Activated CD4-positive, alpha-beta memory T cell treated with anti-CD3 and anti-CD28 coated beads for 36 hours (primary cell): ENCODE data around the gene KLHDC10. TPM values are rescaled to one million over a fixed set of nuclear protein-coding genes. Genes with fewer than 3 reads are reported as not detected.
"Not testable (repeated sequence)": the region's sequence is repeated elsewhere in the genome, so short reads cannot be mapped to it uniquely, and the experiment has no call there.

ENCODE experiments used
- CTCF ChIA-PET: fragments of 350-600 bp; sonication (Branson Sonifier 250); formaldehyde crosslinking; loops from one replicate; lab custom pipeline; 2021; ENCODE audit warnings: antibody characterized with exemption, inconsistent platforms; lab: Charles Lee
- POLR2A ChIA-PET: fragments of 350-600 bp; sonication (Branson Sonifier 250); formaldehyde crosslinking; loops from one replicate; lab custom pipeline; 2021; ENCODE audit warnings: antibody characterized with exemption; lab: Charles Lee
- DNase-seq: peaks from one replicate; pipeline ENCODE4 v3.0.0-alpha.2; 2020
- H3K27ac Mint-ChIP-seq: one replicate; pipeline ENCODE4 v1.8.0; 2021; ENCODE audit warnings: mixed read lengths
- H3K27me3 Mint-ChIP-seq: one replicate; pipeline ENCODE4 v1.8.0; 2021; ENCODE audit warnings: mixed read lengths
- H3K36me3 Mint-ChIP-seq: one replicate; pipeline ENCODE4 v1.8.0; 2021; ENCODE audit warnings: mixed read lengths
- H3K4me1 Mint-ChIP-seq: one replicate; pipeline ENCODE4 v1.8.0; 2021; ENCODE audit warnings: low read depth, mixed read lengths
- H3K4me3 Mint-ChIP-seq: one replicate; pipeline ENCODE4 v1.8.0; 2021; ENCODE audit warnings: mild to moderate bottlenecking, mixed read lengths
- H3K9me3 Mint-ChIP-seq: one replicate; pipeline ENCODE4 v1.8.0; 2021; ENCODE audit warnings: mixed read lengths
- intact Hi-C: fragments of 100-400 bp; cut with micrococcal nuclease; formaldehyde crosslinking; loops from one replicate; pipeline ENCODE4 v1.15.1; 2023
- total RNA-seq, 2 experiments: library from RNA; stranded (reverse); gene quantifications; one replicate each; pipeline ENCODE4 v1.2.3, GENCODE V29; 2021

The KLHDC10 gene
- total RNA-seq, 2 experiments from 2014 or later: 16.4 to 16.8 TPM

DNA sequence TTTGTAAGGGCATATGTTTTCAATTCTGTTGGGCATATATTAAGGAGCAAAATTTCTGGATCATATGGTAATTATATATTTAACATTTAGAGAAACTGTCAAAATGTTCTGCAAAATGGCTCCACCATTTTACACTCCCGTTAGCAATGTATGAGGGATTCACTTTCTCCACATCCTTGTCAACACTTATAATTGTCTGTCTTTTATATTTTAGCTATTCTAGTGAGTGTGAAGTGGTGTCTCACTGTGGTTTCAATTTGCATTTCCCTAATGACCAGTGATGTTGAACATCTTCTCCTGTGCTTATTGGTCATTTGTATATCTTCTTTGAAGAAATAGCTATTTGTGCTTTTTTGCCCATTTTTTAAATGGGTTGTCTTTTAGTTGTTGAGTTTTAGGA lies 8.1 kb upstream of the KLHDC10 start:
- ChIA-PET POLR2A (no interaction called here), CTCF (interaction anchor here (0.6 to 1.8 kb wide), 7 partner anchors 10 to 770 kb away, joined by 3 to 8 read pairs (median 3); partner anchors contain the start of genes TMEM209 and ZC3HC1)
- Mint-ChIP-seq H3K27me3 (peaks cover 5% of the 10 kb centered on the region), H3K36me3 (no peaks in the 10 kb centered on the region), H3K27ac (no peak overlapping the region), H3K9me3 (no peaks in the 10 kb centered on the region), H3K4me3 (no peak overlapping the region), H3K4me1 (no peaks in the 10 kb centered on the region)
- DNase-seq: no peak
- intact Hi-C loops: loop anchor here (2.0 kb wide), 1 partner anchor 771 kb away; no protein-coding TSS in a partner anchor

DNA sequence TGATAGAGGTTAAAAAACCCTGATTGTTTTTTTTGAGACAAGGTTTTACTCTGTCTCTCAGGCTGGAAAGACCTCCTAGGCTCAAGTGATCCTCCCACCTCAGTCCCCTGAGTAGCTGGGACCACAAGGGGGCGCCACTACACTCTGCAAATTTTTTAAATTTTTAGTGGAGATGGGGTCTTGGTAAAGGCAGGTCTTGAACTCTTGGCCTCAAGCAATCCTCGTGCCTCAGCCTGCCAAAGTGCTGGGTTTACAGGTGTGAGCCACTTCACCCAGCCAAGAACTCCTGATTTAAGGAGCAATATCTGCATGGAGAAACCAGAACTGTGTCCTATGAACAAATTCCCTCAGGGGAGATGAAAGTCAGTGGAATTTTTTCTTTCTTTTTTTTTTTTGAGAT lies 7.3 kb upstream of the KLHDC10 start:
- Mint-ChIP-seq H3K9me3 (no peaks in the 10 kb centered on the region), H3K36me3 (no peaks in the 10 kb centered on the region), H3K4me1 (no peaks in the 10 kb centered on the region), H3K27ac (no peak overlapping the region), H3K27me3 (peaks cover 5% of the 10 kb centered on the region), H3K4me3 (no peak overlapping the region)
- ChIA-PET POLR2A (no interaction called here), CTCF (interaction anchor here (0.6 to 1.8 kb wide), 9 partner anchors 9 to 769 kb away, joined by 3 to 8 read pairs (median 3); partner anchors contain the start of genes TMEM209 and ZC3HC1)
- intact Hi-C loops: loop anchor here (1.0 to 2.0 kb wide), 2 partner anchors 695 to 770 kb away; no protein-coding TSS in a partner anchor
- DNase-seq: peak; percentile 83

DNA sequence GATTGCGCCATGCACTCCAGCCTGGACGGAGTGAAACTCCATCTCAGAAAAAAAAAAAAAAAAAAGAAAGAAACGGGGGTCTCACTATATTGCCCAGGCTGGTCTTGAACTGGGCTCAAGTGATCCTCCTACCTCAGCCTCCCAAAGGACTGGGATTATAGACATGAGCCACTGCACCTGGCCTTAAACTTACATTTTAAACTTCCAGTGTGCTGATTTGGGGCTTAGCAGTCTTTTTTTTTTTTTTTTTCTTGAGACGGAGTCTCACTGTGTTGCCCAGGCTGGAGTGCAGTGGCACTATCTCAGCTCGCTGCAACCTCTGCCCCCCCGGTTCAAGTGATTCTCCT lies 5.8 kb upstream of the KLHDC10 start:
- intact Hi-C loops, DNase-seq, H3K27ac Mint-ChIP-seq, H3K4me1 Mint-ChIP-seq, H3K4me3 Mint-ChIP-seq, POLR2A ChIA-PET, CTCF ChIA-PET, H3K9me3 Mint-ChIP-seq, H3K36me3 Mint-ChIP-seq, H3K27me3 Mint-ChIP-seq: not testable (repeated sequence)

DNA sequence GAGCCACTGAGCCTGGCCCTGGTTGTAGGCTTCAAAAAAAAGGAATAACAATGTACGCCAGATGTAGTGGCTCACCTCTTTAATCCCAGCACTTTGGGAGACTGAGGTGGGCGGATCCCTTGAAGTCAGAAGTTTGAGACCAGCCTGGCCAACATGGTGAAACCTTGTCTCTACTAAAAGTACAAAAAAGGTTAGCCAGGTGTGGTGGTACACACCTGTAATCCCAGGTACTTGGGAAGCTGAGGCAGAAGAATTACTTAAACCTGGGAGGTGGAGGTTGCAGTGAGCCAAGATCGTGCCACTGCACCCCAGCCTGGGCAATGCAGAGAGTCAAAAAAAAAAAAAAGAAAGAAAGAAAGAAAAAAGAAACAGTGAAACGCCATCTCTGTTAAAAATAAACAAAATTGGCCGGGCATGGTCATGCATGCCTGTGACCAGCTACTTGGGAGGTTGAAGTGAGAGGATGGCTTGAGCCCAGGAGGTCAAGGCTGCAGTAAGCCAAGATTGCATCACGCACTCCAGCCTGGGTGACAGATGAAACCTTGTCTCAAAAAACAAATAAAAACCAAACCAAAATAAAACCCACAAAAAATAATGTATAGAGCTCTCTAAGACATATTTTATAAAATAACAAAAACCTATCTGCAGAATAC lies 4.7 kb upstream of the KLHDC10 start:
- Mint-ChIP-seq H3K4me3 (no peak overlapping the region), H3K9me3 (no peaks in the 10 kb centered on the region), H3K27ac (no peak overlapping the region), H3K36me3 (no peaks in the 10 kb centered on the region), H3K27me3 (peaks cover 5% of the 10 kb centered on the region), H3K4me1 (peaks cover 7% of the 10 kb centered on the region)
- no peak for DNase-seq
- ChIA-PET CTCF (interaction anchor here (0.6 kb wide), 1 partner anchor 520 kb away, joined by 3 read pairs; no protein-coding TSS in a partner anchor), POLR2A (no interaction called here)
- intact Hi-C loops: no loop called here

DNA sequence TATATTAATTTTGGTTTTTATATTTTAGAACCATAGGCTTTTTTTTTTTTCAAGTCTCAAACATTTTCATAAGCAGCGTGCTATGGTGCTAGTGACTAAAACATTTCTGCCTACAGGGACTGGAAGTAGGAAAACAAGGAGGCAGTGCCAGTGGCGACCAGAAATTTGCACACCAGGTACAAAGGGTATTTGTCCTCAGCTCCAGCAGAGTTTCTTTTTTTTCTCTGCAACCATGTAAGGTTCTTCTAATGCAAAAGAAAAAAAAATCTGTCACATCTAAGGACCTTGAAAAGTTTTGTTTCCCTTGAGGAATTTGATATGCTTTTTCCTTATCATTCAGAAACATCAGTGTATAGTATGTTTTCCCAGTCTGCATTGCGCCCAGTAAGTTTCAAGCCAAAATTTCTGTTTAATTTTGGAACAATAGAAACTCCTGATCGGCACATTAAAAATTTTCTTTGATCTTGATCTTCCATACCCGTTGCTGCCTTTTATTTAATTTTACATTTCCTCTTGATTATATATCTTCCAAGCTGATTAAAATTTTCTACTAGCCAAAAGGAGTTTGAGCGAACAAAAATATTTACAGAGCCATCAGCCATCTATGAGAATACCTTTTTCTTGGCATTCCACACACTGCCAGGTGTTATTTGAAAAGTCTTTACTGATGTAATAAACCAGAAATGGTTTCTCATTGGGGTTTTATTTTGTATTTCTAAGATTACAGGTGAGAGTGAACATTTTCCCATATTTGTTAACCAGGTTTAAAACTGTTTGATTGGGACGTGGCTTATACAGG lies 956 bp upstream of the KLHDC10 start:
- no peak for DNase-seq
- ChIA-PET POLR2A (interaction anchor here (0.6 to 1.9 kb wide), 5 partner anchors 10 to 599 kb away, joined by 3 to 7 read pairs (median 4); partner anchors contain the start of genes COPG2 and TMEM209), CTCF (interaction anchor here (0.7 to 4.0 kb wide), 8 partner anchors 13 to 762 kb away, joined by 3 to 34 read pairs (median 4); no protein-coding TSS in a partner anchor)
- Mint-ChIP-seq H3K9me3 (no peaks in the 10 kb centered on the region), H3K27ac (no peak overlapping the region), H3K27me3 (no peaks in the 10 kb centered on the region), H3K4me3 (peak overlapping the region; percentile 75), H3K4me1 (peaks cover 31% of the 10 kb centered on the region), H3K36me3 (no peaks in the 10 kb centered on the region)
- intact Hi-C loops: loop anchor here (2.0 kb wide), 1 partner anchor 371 kb away; the partner anchor contains the start of gene CEP41

DNA sequence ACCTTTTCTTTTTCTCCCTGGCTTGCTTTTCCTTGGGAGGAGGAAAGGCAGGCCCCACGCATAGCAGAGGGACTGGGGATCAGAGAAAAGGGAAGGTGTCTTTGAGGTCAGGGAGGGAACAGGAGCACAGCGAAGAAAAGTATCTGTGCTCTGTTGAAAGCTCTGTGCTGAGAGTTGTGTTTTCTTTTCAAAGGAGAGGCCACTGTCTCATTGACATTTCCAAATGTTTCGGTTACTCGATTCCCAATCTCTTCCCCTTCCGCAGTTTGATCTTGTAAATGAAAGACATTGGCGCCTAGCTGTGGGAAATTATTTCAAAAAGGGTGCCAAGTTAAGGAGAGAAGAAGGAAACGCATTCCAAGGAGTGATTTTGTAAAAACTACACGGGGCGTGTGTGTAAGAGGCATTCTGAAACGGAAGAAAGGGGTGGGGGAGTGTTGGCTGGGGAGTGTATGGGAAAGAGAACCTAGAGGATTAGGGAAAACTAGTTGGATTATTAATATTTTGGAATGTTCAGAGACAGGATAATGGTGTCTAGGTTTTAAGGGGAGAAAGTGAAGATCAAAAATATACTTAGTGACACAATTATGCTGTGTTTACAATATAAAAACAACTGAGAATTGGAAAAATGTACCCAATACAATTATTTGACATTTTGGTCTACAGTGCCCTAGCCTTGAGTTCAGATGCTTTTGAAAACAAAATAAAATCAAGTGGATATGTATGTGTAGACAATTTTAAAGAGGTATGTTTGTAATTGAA lies 708 bp downstream of the KLHDC10 start:
- no peak for DNase-seq
- H3K4me3 Mint-ChIP-seq: peak overlapping the region; percentile 75
- H3K36me3 Mint-ChIP-seq: no peaks in the 10 kb centered on the region
- CTCF ChIA-PET: interaction anchor here (0.7 to 4.0 kb wide), 17 partner anchors 11 to 760 kb away, joined by 3 to 34 read pairs (median 6); partner anchors contain the start of gene TMEM209
- H3K9me3 Mint-ChIP-seq: no peaks in the 10 kb centered on the region
- intact Hi-C loops: loop anchor here (1.0 to 10.0 kb wide), 6 partner anchors 20 to 594 kb away; partner anchors contain the start of genes COPG2, SSMEM1, TMEM209 and UBE2H
- no peaks in the 10 kb centered on the region for H3K27me3 Mint-ChIP-seq
- H3K4me1 Mint-ChIP-seq: peaks cover 36% of the 10 kb centered on the region
- H3K27ac Mint-ChIP-seq: peak overlapping the region; percentile 66
- POLR2A ChIA-PET: interaction anchor here (0.9 to 1.3 kb wide), 2 partner anchors 134 to 597 kb away, joined by 3 to 7 read pairs; partner anchors contain the start of genes COPG2 and TMEM209

DNA sequence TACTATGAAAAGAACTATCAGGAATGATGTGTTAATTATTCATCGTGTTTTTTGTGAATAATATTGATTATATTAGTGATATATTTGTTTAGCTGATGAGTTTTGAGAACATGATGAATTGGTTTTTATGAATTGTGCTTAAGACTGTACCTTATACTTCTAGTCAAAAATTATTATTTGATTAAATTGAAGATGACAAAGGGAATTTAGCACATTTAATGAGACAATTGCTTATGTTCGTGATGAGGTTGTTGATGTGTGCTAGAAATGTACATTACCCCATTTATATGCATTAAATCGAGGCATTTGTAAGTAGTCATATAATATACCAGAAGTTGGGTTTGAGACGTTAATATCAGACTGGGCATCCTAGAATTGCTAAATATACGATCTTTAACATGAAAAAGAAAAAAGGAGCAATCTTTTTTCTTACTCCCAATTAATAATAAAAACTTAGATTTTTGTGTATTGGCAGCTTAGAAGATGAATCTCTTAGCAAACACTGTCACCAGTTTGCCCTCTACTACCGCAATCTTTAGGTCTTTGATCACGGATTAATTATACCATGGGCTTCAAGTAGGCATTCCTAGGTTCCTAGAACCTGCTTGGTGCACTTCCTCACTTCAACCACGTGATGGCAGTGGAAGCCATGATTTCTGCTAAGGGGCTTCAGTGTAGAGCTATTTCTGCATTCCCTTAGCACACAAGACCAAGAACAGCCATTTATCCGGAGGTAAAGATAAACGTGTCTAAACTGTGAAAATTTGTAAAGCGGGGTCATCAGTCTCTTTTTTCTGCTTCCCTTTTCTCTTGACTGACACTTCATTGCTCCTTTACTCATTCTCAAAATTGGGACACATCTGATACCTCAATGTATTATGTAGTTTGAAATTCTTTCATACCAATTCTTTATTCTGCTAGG lies 1.6 kb downstream of the KLHDC10 start:
- POLR2A ChIA-PET: no interaction called here
- Mint-ChIP-seq H3K27me3 (no peaks in the 10 kb centered on the region), H3K9me3 (no peaks in the 10 kb centered on the region), H3K4me3 (peak overlapping the region; percentile 14), H3K36me3 (no peaks in the 10 kb centered on the region), H3K4me1 (peaks cover 36% of the 10 kb centered on the region), H3K27ac (no peak overlapping the region)
- DNase-seq: peak; percentile 67
- CTCF ChIA-PET: interaction anchor here (0.5 to 4.0 kb wide), 28 partner anchors 9 to 791 kb away, joined by 3 to 34 read pairs (median 4); partner anchors contain the start of gene TMEM209
- intact Hi-C loops: loop anchor here (1.0 to 10.0 kb wide), 8 partner anchors 111 to 761 kb away; partner anchors contain the start of genes COPG2, SSMEM1, TMEM209 and UBE2H

DNA sequence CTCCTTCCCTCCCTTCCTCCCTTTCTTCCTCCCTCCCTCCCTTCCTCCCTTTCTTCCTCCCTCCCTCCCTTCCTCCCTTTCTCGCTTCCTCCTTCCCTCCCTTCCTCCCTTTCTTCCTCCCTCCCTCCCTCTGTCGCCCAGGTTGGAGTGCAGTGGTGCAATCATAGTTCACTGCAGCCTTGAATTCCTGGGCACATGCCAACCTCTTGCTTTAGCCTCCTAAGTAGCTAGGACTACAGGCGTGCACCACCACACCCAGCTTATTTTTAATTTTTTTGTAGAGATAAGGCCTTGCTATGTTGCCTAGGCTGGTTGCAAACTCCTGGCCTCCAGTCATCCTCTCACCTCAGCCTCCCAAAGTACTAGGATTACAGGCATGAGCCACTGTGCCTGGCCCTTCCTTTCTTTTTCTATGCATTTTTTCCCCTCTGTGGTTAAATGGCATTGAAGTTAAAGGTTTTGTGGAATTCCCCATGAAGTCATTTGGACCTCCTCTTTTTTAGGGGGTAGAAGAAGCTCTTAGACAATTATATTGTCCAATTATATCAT lies 9.6 kb downstream of the KLHDC10 start:
- ChIA-PET CTCF (no interaction called here), POLR2A (no interaction called here)
- Mint-ChIP-seq H3K27ac (no peak overlapping the region), H3K36me3 (peaks cover 4% of the 10 kb centered on the region), H3K9me3 (no peaks in the 10 kb centered on the region), H3K27me3 (no peaks in the 10 kb centered on the region), H3K4me3 (no peak overlapping the region), H3K4me1 (peaks cover 17% of the 10 kb centered on the region)
- DNase-seq: no peak
- intact Hi-C loops: loop anchor here (10.0 kb wide), 1 partner anchor 585 kb away; the partner anchor contains the start of gene COPG2

DNA sequence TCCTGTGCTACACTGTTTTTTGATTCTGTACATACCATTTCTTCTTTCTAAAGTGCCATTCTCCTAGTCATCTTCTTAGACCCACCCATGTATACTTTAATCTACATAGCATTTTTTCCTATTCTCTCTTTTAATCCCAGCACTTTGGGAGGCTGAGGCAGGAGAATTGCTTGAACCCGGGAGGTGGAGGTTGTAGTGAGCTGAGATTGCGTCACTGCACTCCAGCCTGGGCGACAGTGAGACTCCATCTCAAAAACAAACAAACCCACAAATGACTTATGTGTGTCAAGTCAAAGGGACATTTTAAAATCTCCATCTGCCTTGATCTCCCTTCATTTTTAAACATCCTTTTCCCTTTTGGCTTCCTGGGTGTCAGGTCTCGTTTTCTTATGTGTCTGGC lies 13.2 kb downstream of the KLHDC10 start:
- H3K36me3 Mint-ChIP-seq, H3K27ac Mint-ChIP-seq, intact Hi-C loops, POLR2A ChIA-PET, DNase-seq, H3K9me3 Mint-ChIP-seq, H3K27me3 Mint-ChIP-seq, H3K4me3 Mint-ChIP-seq: not testable (repeated sequence)
- CTCF ChIA-PET: interaction anchor here (0.9 to 1.8 kb wide), 8 partner anchors 8 to 194 kb away, joined by 3 to 11 read pairs (median 4); partner anchors contain the start of gene KLHDC10
- H3K4me1 Mint-ChIP-seq: peaks cover 18% of the 10 kb centered on the region
